GM12878 (cell line): ENCODE measurements around the gene MELTF. TPM values are rescaled to one million over a fixed set of nuclear protein-coding genes. Genes with fewer than 3 reads are reported as not detected.

Experiments
- ATAC-seq: fragments of 200-7000 bp; cut with Tn5 transposase; 3 replicates; pipeline ENCODE4 v1.9.1; 2020; ENCODE audit warnings: mild to moderate bottlenecking, moderate library complexity
- BruUV-seq: library from RNA; stranded (reverse); fragments of 400-500 nt; replicated peaks from 2 replicates; lab custom pipeline; 2021; lab: Mats Ljungman, UMichigan
- CTCF ChIA-PET: fragments of 300-600 bp; sonication (Branson Sonifier 250); formaldehyde crosslinking; extraction: SDS; loops from one replicate; lab custom pipeline; 2021; ENCODE audit warnings: inconsistent platforms; lab: Yijun Ruan, JAX
- POLR2A ChIA-PET: fragments of 350-600 bp; formaldehyde crosslinking; extraction: SDS; loops from one replicate; lab custom pipeline; 2021; ENCODE audit warnings: inconsistent platforms; lab: Charles Lee
- RAD21 ChIA-PET: fragments of 300-600 bp; sonication (Branson Sonifier 250); formaldehyde crosslinking; loops from one replicate; lab custom pipeline; 2023; ENCODE audit warnings: antibody characterized with exemption; ENCODE audit not compliant: unreplicated experiment; lab: Charles Lee
- SMC1A ChIA-PET: fragments of 300-600 bp; sonication (Branson Sonifier 250); formaldehyde crosslinking; loops from one replicate; lab custom pipeline; 2023; ENCODE audit not compliant: unreplicated experiment, uncharacterized antibody; lab: Charles Lee
- DNase-seq: peaks from one replicate; pipeline ENCODE4 v3.0.0-alpha.2; 2011; ENCODE audit warnings: low read depth, low spot score
- FAIRE-seq: peaks from 3 replicates; lab custom pipeline; 2011; peaks lifted over from hg19 to GRCh38; lab: Jason Lieb, UNC
- H2AFZ ChIP-seq: 2 replicates; pipeline ENCODE4 v1.6.0; 2011; ENCODE audit warnings: low read depth, low read length, control low read depth; ENCODE audit not compliant: control insufficient read depth
- H3K27ac ChIP-seq: 2 replicates; pipeline ENCODE4 v1.5.1; 2011; ENCODE audit warnings: control low read depth; ENCODE audit not compliant: control insufficient read depth, insufficient read depth
- H3K27me3 ChIP-seq, 2 experiments: replicated peaks in 1 of 2; 2 replicates each; pipeline versions ENCODE4 v1.6.0 to v1.6.1; 2011; ENCODE audit warnings: low read length in 1 of 2; ENCODE audit not compliant: control insufficient read depth in 2 of 2, insufficient read depth in 2 of 2
- H3K36me3 ChIP-seq, 2 experiments: 2 replicates each; pipeline ENCODE4 v1.5.1; 2011; ENCODE audit warnings: low read length in 1 of 2; ENCODE audit not compliant: control insufficient read depth in 2 of 2, insufficient read depth in 2 of 2
- H3K4me1 ChIP-seq: 2 replicates; pipeline ENCODE4 v1.6.1; 2011; ENCODE audit warnings: mild to moderate bottlenecking, low read length, moderate library complexity, mixed read lengths; ENCODE audit not compliant: control insufficient read depth, insufficient read depth
- H3K4me2 ChIP-seq: 2 replicates; pipeline ENCODE4 v1.6.0; 2011; ENCODE audit warnings: control low read depth; ENCODE audit not compliant: control insufficient read depth, insufficient read depth
- H3K4me3 ChIP-seq: fragments of 200-600 bp; sonication (generic); 2 replicates; pipeline ENCODE4 v1.5.1; 2016
- H3K79me2 ChIP-seq: 2 replicates; pipeline ENCODE4 v1.6.0; 2011; ENCODE audit warnings: low read length; ENCODE audit not compliant: control insufficient read depth, insufficient read depth
- H3K9ac ChIP-seq: 2 replicates; pipeline ENCODE4 v1.8.0; 2011; ENCODE audit warnings: low read length, control low read depth, mixed read lengths; ENCODE audit not compliant: control insufficient read depth, insufficient read depth
- H3K9me3 ChIP-seq: replicated peaks from 3 replicates; pipeline ENCODE4 v1.5.1; 2011; ENCODE audit warnings: mild to moderate bottlenecking, low read length; ENCODE audit not compliant: control insufficient read depth, insufficient read depth
- H4K20me1 ChIP-seq: 2 replicates; pipeline ENCODE4 v1.6.0; 2011; ENCODE audit not compliant: control insufficient read depth, insufficient read depth
- BACH1 ChIP-seq: fragments of 450-650 bp; IDR thresholded peaks from 2 replicates; pipeline ENCODE4 v1.6.1; 2017; ENCODE audit warnings: mild to moderate bottlenecking, borderline replicate concordance
- BCL11A ChIP-seq: IDR thresholded peaks from 2 replicates; pipeline ENCODE4 v1.6.1; 2011; ENCODE audit warnings: low read depth, low read length
- FOS ChIP-seq: IDR thresholded peaks from 3 replicates; pipeline ENCODE4 v1.6.1; 2011; ENCODE audit warnings: borderline replicate concordance; ENCODE audit not compliant: insufficient read length; ENCODE audit errors: extremely low read depth
- FOXM1 ChIP-seq: IDR thresholded peaks from 2 replicates; pipeline ENCODE4 v1.6.1; 2012; ENCODE audit warnings: low read depth, mild to moderate bottlenecking, inconsistent platforms, low read length, moderate library complexity
- MXI1 ChIP-seq: fragments of 150-350 bp; IDR thresholded peaks from 2 replicates; pipeline ENCODE4 v1.6.1; 2011; ENCODE audit warnings: low read depth, mild to moderate bottlenecking, inconsistent platforms, low read length, improper control_type of control experiment
- MYB ChIP-seq: fragments of 150-350 bp; IDR thresholded peaks from 2 replicates; pipeline ENCODE4 v1.6.1; 2014; ENCODE audit warnings: mild to moderate bottlenecking, low read depth, low read length, borderline replicate concordance
- NBN ChIP-seq: fragments of 450-650 bp; IDR thresholded peaks from 2 replicates; pipeline ENCODE4 v1.6.1; 2016
- POLR2A ChIP-seq: IDR thresholded peaks from 2 replicates; pipeline ENCODE4 v1.6.1; 2011; ENCODE audit warnings: low read depth, mild to moderate bottlenecking, low read length
- RUNX3 ChIP-seq: IDR thresholded peaks from 2 replicates; pipeline ENCODE4 v1.6.1; 2012; ENCODE audit warnings: low read length, inconsistent platforms
- SMAD1 ChIP-seq: fragments of 450-650 bp; IDR thresholded peaks from 2 replicates; pipeline ENCODE4 v1.6.1; 2018; ENCODE audit warnings: mild to moderate bottlenecking, low read depth; ENCODE audit not compliant: partially characterized antibody
- SREBF1 ChIP-seq: IDR thresholded peaks from 2 replicates; pipeline ENCODE4 v1.6.1; 2012; ENCODE audit warnings: mild to moderate bottlenecking, low read length
- TARDBP ChIP-seq: IDR thresholded peaks from 2 replicates; pipeline ENCODE4 v1.6.1; 2016; ENCODE audit warnings: borderline replicate concordance
- TCF12 ChIP-seq: IDR thresholded peaks from 2 replicates; pipeline ENCODE4 v1.6.1; 2011; ENCODE audit warnings: low read depth, mild to moderate bottlenecking, low read length
- ZNF274 ChIP-seq: IDR thresholded peaks from one replicate; pipeline ENCODE4 v1.8.0; 2011; ENCODE audit not compliant: insufficient read length, insufficient read depth
- WGBS: methylation state at CpG from one replicate; pipeline ENCODE4 v1.1.6; 2016; ENCODE audit warnings: low lambda C conversion rate; ENCODE audit not compliant: insufficient replicate concordance, insufficient coverage; ENCODE audit errors: missing lambda C conversion rate; 5-methylcytosine and 5-hydroxymethylcytosine counted together
- in situ Hi-C: fragments of 300-500 bp; cut with MboI; formaldehyde crosslinking; loops from 9 replicates; pipeline ENCODE4 v1.14.3; 2018; ENCODE audit warnings: mixed read lengths
- intact Hi-C: fragments of 100-400 bp; cut with micrococcal nuclease; formaldehyde crosslinking; loops from one replicate; pipeline ENCODE4 v1.14.2; 2022; ENCODE audit not compliant: unreplicated experiment
- polyA plus RNA-seq, 11 experiments: library from polyadenylated mRNA; depleted of rRNA in 4 of 11; unstranded in 6 of 11; stranded (reverse) in 5 of 11; fragments of >200 nt; fragmentation: Nextera tagmentation in 4 of 11; fragmentation: Illumina TruSeq in 1 of 11; extraction: Ambion mirVana in 4 of 11; extraction: Trizol in 1 of 11; gene quantifications; 1 replicate in 1 of 11; 2 replicates in 10 of 11; pipeline versions ENCODE4 v1.2.1 to v1.2.3, GENCODE V29; 2011 to 2016; ENCODE audit warnings: inconsistent platforms in 2 of 11, missing spikeins in 2 of 11, low read depth in 1 of 11
- total RNA-seq, 4 experiments: library from RNA; depleted of rRNA in 3 of 4; stranded (reverse); fragments of >200 nt in 3 of 4; fragmentation: Illumina TruSeq in 1 of 4; extraction: Trizol in 1 of 4; gene quantifications; 2 replicates each; pipeline versions ENCODE4 v1.2.1 to v1.2.3, GENCODE V29; 2013 to 2021
- TF ChIP-seq, protein P1 (sequence below): fragments of 150-350 bp; IDR thresholded peaks from 2 replicates; pipeline ENCODE4 v1.6.1; 2014; ENCODE audit warnings: mild to moderate bottlenecking, low read depth, low read length
- TF ChIP-seq, protein P2 (sequence below): IDR thresholded peaks from 2 replicates; pipeline ENCODE4 v1.6.1; 2011; ENCODE audit warnings: low read depth, mild to moderate bottlenecking, low read length, moderate library complexity, borderline replicate concordance; ENCODE audit errors: extremely low read depth
- TF ChIP-seq, protein P3 (sequence below): fragments of 450-650 bp; IDR thresholded peaks from 2 replicates; pipeline ENCODE4 v1.6.1; 2017; ENCODE audit warnings: borderline replicate concordance
- TF ChIP-seq, protein P4 (sequence below): fragments of 450-650 bp; IDR thresholded peaks from 2 replicates; pipeline ENCODE4 v1.6.1; 2014; ENCODE audit warnings: mild to moderate bottlenecking

MELTF gene
- total and polyA plus RNA-seq, 10 of the 15 experiments (the other 5 are each of a cell fraction or from before 2014, with no cell fraction given): 0.55 to 49.1 (median 11.1) TPM

DNA sequence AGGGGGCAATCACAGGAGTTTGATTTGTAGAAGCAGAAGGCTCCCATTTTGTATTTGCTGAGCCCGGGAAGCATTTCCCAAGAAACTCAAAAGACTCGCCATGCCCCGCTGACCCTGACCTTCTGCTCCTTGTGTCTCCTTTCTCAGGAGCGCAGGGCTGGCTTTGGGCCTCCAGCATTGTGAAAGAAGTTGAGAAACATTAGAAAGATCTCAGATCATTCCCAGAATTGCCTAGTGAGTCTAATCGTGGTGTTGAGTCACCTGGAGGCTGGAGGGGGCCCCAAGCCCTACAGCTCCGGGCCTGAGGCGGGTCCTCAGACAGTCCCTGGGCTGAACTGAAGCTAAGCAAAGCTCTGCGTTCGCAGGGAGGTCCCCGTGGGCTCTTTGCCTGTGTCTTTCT, 50.1 kb downstream of the MELTF start (continued):
- TF ChIP-seq BACH1 (no peak), MXI1 (no peak), BCL11A (no peak), NBN (no peak), FOS (no peak)
- TF ChIP-seq, protein P1, sequence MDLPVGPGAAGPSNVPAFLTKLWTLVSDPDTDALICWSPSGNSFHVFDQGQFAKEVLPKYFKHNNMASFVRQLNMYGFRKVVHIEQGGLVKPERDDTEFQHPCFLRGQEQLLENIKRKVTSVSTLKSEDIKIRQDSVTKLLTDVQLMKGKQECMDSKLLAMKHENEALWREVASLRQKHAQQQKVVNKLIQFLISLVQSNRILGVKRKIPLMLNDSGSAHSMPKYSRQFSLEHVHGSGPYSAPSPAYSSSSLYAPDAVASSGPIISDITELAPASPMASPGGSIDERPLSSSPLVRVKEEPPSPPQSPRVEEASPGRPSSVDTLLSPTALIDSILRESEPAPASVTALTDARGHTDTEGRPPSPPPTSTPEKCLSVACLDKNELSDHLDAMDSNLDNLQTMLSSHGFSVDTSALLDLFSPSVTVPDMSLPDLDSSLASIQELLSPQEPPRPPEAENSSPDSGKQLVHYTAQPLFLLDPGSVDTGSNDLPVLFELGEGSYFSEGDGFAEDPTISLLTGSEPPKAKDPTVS: no peak
- TF ChIP-seq, protein P2, sequence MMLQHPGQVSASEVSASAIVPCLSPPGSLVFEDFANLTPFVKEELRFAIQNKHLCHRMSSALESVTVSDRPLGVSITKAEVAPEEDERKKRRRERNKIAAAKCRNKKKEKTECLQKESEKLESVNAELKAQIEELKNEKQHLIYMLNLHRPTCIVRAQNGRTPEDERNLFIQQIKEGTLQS: no peak

DNA sequence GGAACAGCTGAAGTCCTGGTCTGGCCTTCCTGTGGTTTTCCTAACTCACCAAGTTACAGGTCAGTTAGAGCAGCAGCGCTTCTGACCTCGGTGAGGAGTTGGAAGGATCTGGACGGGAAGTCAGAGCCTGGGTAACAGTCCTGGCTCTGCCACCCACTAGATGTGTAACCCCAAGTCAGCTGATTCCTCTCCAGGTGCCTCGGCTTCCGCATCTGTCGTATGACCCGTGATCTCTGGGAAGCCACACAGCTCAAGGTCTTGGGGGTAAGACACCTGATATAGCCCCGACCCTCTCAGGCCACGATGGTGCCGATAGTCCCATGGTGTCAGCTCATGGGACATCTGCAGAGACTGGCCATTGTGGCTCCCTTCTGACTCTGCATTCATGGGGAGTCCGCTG, 52.7 kb downstream of the MELTF start:
- ChIA-PET POLR2A (no interaction called here), CTCF (interaction anchor here (6.4 kb wide), 1 partner anchor 211 kb away, joined by 41 read pairs; no protein-coding TSS in a partner anchor), RAD21 (no interaction called here), SMC1A (no interaction called here)
- Histone ChIP-seq H2AFZ (no peak overlapping the region), H3K4me2 (no peak overlapping the region), H3K79me2 (no peaks in the 10 kb centered on the region), H3K9me3 (peaks cover 2% of the 10 kb centered on the region; the same call in 1 of the 3 replicates), H3K9ac (no peak overlapping the region), H3K27ac (no peak overlapping the region), H3K4me3 (no peak overlapping the region), H3K27me3 (no peaks in the 10 kb centered on the region), H3K36me3 (no peaks in the 10 kb centered on the region), H4K20me1 (no peaks in the 10 kb centered on the region), H3K4me1 (peaks cover 6% of the 10 kb centered on the region)
- 66% methylated on average over 11 of the region's 11 CpGs for WGBS
- no TSS peak for BruUV-seq
- intact Hi-C loops: loop anchor here (5.0 kb wide), 1 partner anchor 525 kb away; no protein-coding TSS in a partner anchor
- no peak for ATAC-seq
- TF ChIP-seq NBN (no peak), POLR2A (no peak), SMAD1 (no peak), ZNF274 (no peak), TARDBP (no peak), RUNX3 (no peak), SREBF1 (no peak), FOXM1 (no peak), MYB (no peak), TCF12 (no peak)
- TF ChIP-seq, protein P1: no peak
- TF ChIP-seq, protein P3, sequence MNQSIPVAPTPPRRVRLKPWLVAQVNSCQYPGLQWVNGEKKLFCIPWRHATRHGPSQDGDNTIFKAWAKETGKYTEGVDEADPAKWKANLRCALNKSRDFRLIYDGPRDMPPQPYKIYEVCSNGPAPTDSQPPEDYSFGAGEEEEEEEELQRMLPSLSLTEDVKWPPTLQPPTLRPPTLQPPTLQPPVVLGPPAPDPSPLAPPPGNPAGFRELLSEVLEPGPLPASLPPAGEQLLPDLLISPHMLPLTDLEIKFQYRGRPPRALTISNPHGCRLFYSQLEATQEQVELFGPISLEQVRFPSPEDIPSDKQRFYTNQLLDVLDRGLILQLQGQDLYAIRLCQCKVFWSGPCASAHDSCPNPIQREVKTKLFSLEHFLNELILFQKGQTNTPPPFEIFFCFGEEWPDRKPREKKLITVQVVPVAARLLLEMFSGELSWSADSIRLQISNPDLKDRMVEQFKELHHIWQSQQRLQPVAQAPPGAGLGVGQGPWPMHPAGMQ: no peak
- TF ChIP-seq, protein P4, sequence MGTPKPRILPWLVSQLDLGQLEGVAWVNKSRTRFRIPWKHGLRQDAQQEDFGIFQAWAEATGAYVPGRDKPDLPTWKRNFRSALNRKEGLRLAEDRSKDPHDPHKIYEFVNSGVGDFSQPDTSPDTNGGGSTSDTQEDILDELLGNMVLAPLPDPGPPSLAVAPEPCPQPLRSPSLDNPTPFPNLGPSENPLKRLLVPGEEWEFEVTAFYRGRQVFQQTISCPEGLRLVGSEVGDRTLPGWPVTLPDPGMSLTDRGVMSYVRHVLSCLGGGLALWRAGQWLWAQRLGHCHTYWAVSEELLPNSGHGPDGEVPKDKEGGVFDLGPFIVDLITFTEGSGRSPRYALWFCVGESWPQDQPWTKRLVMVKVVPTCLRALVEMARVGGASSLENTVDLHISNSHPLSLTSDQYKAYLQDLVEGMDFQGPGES: no peak
- DNase-seq: no peak
- FAIRE-seq: no peak
- in situ Hi-C loops: loop anchor here (25.0 kb wide), 1 partner anchor 535 kb away; no protein-coding TSS in a partner anchor
